ENCODE data around the gene TBC1D22A.

TBC1D22A gene

DNA sequence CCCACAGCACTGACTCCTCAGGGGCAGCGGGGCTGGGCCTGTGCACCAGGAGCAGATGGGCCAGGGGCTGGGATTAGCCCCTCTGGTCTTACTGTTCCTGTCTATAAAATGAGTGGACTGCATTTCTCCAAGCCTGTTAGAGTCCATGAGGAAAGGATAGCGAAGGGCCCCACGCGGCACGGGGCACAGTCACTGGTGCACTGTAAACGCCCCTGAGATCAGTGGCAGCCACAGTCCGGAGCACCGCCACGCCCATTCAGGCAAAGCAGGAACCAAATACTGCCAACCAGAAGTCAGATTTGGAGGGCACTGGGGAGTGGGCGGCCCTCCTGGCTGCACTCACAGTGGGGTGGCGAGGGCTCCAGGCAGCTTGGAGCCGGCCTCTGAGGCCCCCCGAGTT is 387.5 kb downstream of the TBC1D22A start:
- TF ChIP-seq, protein P1, sequence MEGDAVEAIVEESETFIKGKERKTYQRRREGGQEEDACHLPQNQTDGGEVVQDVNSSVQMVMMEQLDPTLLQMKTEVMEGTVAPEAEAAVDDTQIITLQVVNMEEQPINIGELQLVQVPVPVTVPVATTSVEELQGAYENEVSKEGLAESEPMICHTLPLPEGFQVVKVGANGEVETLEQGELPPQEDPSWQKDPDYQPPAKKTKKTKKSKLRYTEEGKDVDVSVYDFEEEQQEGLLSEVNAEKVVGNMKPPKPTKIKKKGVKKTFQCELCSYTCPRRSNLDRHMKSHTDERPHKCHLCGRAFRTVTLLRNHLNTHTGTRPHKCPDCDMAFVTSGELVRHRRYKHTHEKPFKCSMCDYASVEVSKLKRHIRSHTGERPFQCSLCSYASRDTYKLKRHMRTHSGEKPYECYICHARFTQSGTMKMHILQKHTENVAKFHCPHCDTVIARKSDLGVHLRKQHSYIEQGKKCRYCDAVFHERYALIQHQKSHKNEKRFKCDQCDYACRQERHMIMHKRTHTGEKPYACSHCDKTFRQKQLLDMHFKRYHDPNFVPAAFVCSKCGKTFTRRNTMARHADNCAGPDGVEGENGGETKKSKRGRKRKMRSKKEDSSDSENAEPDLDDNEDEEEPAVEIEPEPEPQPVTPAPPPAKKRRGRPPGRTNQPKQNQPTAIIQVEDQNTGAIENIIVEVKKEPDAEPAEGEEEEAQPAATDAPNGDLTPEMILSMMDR (IDR thresholded peaks at IDR 0.05), result no peak

DNA sequence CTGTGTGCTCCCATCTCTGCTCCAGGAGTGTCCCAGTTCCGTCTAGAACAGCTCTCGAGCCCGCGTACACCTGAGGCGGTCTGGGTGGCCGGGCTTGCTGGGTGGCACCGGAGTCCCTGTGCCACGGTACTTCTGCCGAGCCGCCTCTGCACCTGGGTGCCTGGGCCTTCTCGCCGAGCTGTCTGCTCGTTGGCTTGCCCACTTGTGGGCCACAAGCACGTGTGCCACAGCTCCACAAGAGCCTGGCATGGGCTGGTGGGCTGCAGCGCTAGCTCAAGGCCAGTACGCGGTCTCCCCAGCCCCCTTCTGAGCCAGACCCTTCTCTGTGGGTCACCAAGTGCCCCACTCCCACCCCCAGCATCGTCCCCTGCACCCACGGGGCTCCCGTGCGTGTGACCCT is 388.0 kb downstream of the TBC1D22A start:
- TF ChIP-seq, protein P1 (IDR thresholded peaks at IDR 0.05), result no peak

DNA sequence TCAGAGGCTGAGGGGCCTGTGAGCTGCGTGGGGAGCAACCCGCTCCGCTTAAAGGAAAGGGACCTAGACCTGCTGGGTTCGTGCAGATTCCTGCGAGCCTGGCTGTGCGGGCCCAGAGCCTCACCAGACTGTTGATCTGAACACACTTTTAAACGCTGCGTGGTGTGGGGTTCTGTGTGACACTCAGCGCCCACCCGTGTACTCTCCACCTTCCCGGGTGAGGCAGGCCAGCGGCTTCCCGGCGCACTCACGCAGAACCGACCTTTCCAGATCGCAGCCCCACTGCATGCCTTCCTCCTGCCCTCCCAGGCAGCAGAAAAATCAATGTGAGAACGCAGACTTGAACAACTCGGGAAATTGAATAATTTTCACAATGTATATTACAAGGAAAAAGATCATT is 388.6 kb downstream of the TBC1D22A start:
- TF ChIP-seq, protein P1 (IDR thresholded peaks at IDR 0.05), result no peak

DNA sequence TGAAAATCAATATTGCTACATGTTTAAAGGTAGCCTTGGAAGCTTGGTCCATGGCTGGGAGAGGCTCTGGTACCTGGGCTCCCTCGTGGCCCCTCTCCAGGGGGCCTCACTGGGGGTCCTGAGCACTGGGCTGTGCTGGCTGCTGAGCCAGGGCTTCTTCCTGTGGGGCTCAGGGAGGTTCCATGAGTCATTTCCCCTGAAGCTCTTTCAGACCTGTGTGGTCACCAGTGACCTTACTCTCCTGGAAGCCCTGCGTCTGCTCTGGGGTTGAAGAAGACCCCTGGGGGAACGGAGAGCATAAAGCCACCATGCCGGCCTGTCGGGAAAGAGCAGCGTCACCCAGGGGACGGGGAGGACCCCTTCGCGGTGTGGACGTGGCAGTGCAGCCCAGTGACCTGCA is 389.0 kb downstream of the TBC1D22A start:
- TF ChIP-seq, protein P1 (IDR thresholded peaks at IDR 0.05), result no peak

DNA sequence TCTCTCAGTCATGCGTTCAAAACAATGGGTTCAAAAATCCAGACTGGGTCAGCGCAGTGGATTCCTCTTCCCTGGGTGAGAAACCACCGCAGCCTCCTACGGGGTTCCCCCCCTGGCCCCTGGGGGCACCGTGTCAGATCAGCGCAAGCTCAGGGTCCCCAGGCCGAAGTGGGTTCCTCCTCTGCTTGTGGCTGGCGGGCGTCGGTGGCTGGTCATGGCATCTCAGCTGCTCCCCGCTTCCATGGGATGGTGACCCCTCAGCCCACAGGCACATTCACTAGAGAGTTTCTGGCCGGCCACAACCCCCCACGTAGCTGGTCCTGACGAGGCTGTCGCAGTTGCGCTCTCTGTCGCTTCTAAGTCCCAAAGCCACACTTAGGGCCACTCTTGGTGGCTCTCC is 389.8 kb downstream of the TBC1D22A start:
- TF ChIP-seq, protein P1 (IDR thresholded peaks at IDR 0.05), result no peak

DNA sequence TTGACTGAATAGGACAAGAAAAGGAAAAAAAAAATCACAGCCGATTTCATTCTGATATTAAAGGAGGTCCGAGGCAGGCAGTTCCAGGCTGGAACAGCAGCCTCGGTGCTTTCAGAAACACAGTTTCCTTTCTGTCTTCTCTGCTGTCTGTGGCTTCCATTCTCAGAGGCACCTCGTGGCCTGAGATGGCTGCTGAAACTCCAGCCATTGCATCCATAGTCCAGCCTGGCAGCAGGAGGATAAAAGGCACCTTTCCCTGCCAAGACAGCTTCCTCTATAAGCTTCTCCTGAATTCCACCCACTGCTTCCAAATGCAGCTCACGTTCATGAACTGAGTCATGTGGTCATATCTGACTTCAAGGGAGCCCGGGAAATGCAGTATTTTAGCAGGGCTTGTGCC is 390.5 kb downstream of the TBC1D22A start:
- TF ChIP-seq, protein P1 (IDR thresholded peaks at IDR 0.05), result no peak

DNA sequence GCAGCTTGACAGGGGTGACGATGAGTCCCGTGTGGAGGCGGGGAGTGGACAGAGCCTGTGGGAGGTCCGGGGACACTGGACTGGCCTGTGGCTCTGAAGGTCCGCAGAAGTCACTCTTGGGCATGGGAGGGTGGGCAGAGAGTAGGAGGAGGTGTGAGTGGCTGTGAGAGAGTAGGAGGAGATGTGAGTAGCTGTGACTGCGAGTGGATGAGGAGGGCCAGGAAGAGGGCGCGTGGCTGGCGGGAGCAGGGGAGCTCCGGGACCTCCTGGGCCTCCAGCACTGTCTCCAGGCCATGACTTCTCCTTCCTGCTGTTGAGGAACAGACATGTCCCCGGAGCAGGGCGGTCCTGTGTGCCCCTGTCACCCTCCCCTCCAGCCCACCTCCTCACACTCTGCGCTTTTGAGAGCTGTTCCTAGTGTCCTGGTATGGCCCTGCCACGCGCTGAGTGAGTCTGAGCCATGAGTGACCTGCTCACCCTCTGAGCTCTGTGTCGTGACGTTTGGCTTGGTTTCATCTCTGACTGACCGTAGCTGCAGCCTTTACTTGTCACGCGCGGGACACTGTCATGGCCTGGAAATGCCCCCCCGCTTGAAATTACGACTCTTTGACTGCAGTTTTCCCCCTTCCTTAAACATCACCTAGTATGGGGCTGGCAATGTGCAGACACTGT is 391.5 kb downstream of the TBC1D22A start:
- TF ChIP-seq, protein P1 (IDR thresholded peaks at IDR 0.05), result no peak

DNA sequence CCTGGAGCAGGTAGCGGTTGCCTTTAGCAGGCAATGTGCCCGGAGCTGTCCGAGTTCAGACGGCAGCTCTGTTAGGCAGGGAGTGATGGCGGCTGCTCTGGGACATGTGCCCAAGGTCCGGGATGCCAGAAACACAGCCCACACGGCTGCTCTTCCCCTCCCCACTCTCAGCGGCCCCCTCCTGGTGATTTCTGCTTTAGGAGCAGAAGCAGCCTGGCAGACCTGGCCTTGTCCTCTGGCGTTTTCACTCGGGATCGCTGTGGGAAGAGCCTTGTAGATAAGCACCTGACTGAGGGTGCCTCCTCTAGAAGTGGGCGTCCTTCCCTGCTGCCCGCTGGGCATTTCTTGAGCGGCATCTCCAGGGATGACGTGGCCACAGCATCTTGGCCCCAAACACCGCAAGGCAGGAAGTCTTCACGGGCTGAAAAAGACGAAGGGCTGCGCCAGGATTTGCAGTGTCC is 392.2 kb downstream of the TBC1D22A start:
- TF ChIP-seq, protein P1 (IDR thresholded peaks at IDR 0.05), result no peak
